Astrocyte (in vitro differentiated cells and primary cell): ENCODE results near the gene SMCO3. TPM values are rescaled to one million over a fixed set of nuclear protein-coding genes. Genes with fewer than 3 reads are reported as not detected.

Source experiments
- DNase-seq: peaks from one replicate; pipeline ENCODE4 v3.0.0-alpha.2; 2010; ENCODE audit warnings: low read depth
- FAIRE-seq: peaks from 2 replicates; lab custom pipeline; 2011; peaks lifted over from hg19 to GRCh38; lab: Jason Lieb, UNC
- H2AFZ ChIP-seq: 2 replicates; pipeline ENCODE4 v1.6.0; 2012; ENCODE audit warnings: low read depth, low read length, inconsistent platforms
- H3K27ac ChIP-seq: 2 replicates; pipeline ENCODE4 v1.5.1; 2011; ENCODE audit warnings: low read depth, low read length, inconsistent platforms
- H3K27me3 ChIP-seq: 2 replicates; pipeline ENCODE4 v1.6.0; 2011; ENCODE audit warnings: low read length, inconsistent platforms; ENCODE audit not compliant: insufficient read depth
- H3K36me3 ChIP-seq: 2 replicates; pipeline ENCODE4 v1.5.1; 2011; ENCODE audit warnings: low read length, inconsistent platforms; ENCODE audit not compliant: insufficient read depth
- H3K4me1 ChIP-seq: 2 replicates; pipeline ENCODE4 v1.5.1; 2011; ENCODE audit warnings: low read length, inconsistent platforms; ENCODE audit not compliant: insufficient read depth
- H3K4me2 ChIP-seq: 2 replicates; pipeline ENCODE4 v1.6.0; 2012; ENCODE audit warnings: low read length, inconsistent platforms
- H3K4me3 ChIP-seq: 2 replicates; pipeline ENCODE4 v1.5.1; 2011; ENCODE audit warnings: low read depth, mild to moderate bottlenecking, low read length, inconsistent platforms; ENCODE audit not compliant: insufficient read depth
- H3K79me2 ChIP-seq: 2 replicates; pipeline ENCODE4 v1.6.0; 2012; ENCODE audit warnings: mild to moderate bottlenecking, low read length, inconsistent platforms; ENCODE audit not compliant: insufficient read depth
- H3K9ac ChIP-seq: 2 replicates; pipeline ENCODE4 v1.6.0; 2012; ENCODE audit warnings: mild to moderate bottlenecking, low read length, inconsistent platforms
- H3K9me3 ChIP-seq: 2 replicates; pipeline ENCODE4 v1.5.1; 2012; ENCODE audit warnings: low read depth, mild to moderate bottlenecking, low read length, inconsistent platforms; ENCODE audit not compliant: insufficient read depth
- H4K20me1 ChIP-seq: 2 replicates; pipeline ENCODE4 v1.6.0; 2012; ENCODE audit warnings: low read length, inconsistent platforms; ENCODE audit not compliant: insufficient read depth
- H3K27ac Mint-ChIP-seq: one replicate; pipeline ENCODE4 v1.8.0; 2021; ENCODE audit warnings: mild to moderate bottlenecking, mixed read lengths; ENCODE audit not compliant: unreplicated experiment
- H3K27me3 Mint-ChIP-seq: one replicate; pipeline ENCODE4 v1.8.0; 2021; ENCODE audit warnings: low read depth, mixed read lengths; ENCODE audit not compliant: unreplicated experiment
- H3K36me3 Mint-ChIP-seq: one replicate; pipeline ENCODE4 v1.8.0; 2021; ENCODE audit warnings: low read depth, mixed read lengths; ENCODE audit not compliant: unreplicated experiment
- H3K4me1 Mint-ChIP-seq: one replicate; pipeline ENCODE4 v1.8.0; 2021; ENCODE audit warnings: low read depth, mixed read lengths; ENCODE audit not compliant: unreplicated experiment
- H3K4me3 Mint-ChIP-seq: one replicate; pipeline ENCODE4 v1.8.0; 2021; ENCODE audit warnings: mild to moderate bottlenecking, moderate library complexity, mixed read lengths; ENCODE audit not compliant: unreplicated experiment
- H3K9me3 Mint-ChIP-seq: one replicate; pipeline ENCODE4 v1.8.0; 2021; ENCODE audit warnings: mild to moderate bottlenecking, mixed read lengths; ENCODE audit not compliant: unreplicated experiment
- CTCF ChIP-seq: IDR thresholded peaks from 2 replicates; pipeline ENCODE4 v1.5.1; 2011; ENCODE audit warnings: low read depth, mild to moderate bottlenecking, inconsistent platforms, low read length, moderate library complexity; ENCODE audit not compliant: insufficient read depth
- EZH2 ChIP-seq: IDR thresholded peaks from 2 replicates; pipeline ENCODE4 v1.6.1; 2012; ENCODE audit warnings: mild to moderate bottlenecking, low read length, inconsistent platforms; ENCODE audit not compliant: insufficient read depth
- total RNA-seq: library from RNA; stranded (reverse); gene quantifications from 2 replicates; pipeline ENCODE4 v1.2.1, GENCODE V29; 2021

Gene SMCO3
- total RNA-seq, 1 donor from 2014 or later: 0.57 TPM

- Histone ChIP-seq H3K4me1 (no peaks in the 10 kb centered on the region), H3K4me3 (no peak overlapping the region), H3K27ac (no peak overlapping the region), H3K27me3 (no peaks in the 10 kb centered on the region), H3K36me3 (peaks cover 68% of the 10 kb centered on the region), H4K20me1 (peaks cover 8% of the 10 kb centered on the region), H3K79me2 (peaks cover 35% of the 10 kb centered on the region), H3K9me3 (no peaks in the 10 kb centered on the region), H2AFZ (no peak overlapping the region), H3K9ac (no peak overlapping the region), H3K4me2 (no peak overlapping the region)
- no peak for TF ChIP-seq CTCF
- no peak for TF ChIP-seq EZH2
- Mint-ChIP-seq H3K9me3 (no peaks in the 10 kb centered on the region), H3K4me3 (no peak overlapping the region), H3K27ac (no peak overlapping the region), H3K36me3 (peaks cover 14% of the 10 kb centered on the region), H3K27me3 (no peaks in the 10 kb centered on the region), H3K4me1 (no peaks in the 10 kb centered on the region)
- DNase-seq: no peak
- FAIRE-seq: no peak
Observed at GRCh38 chr12:14795028-14795448, 18.9 kb downstream of the SMCO3 start.

GRCh38 chr12:14785568-14785967 lies 28.4 kb downstream of the SMCO3 start:
- Histone ChIP-seq H3K79me2 (no peaks in the 10 kb centered on the region), H3K36me3 (peaks cover 33% of the 10 kb centered on the region), H4K20me1 (no peaks in the 10 kb centered on the region), H2AFZ (no peak overlapping the region), H3K4me2 (no peak overlapping the region), H3K4me1 (no peaks in the 10 kb centered on the region), H3K4me3 (no peak overlapping the region), H3K27ac (no peak overlapping the region), H3K27me3 (no peaks in the 10 kb centered on the region), H3K9ac (no peak overlapping the region), H3K9me3 (no peaks in the 10 kb centered on the region)
- Mint-ChIP-seq H3K27ac (no peak overlapping the region), H3K4me3 (no peak overlapping the region), H3K4me1 (peaks cover under 1% of the 10 kb centered on the region), H3K36me3 (peaks cover 24% of the 10 kb centered on the region), H3K27me3 (no peaks in the 10 kb centered on the region), H3K9me3 (peaks cover 1% of the 10 kb centered on the region)
- DNase-seq (no peak), FAIRE-seq (no peak)
- no peak for TF ChIP-seq CTCF
- no peak for TF ChIP-seq EZH2

DNA sequence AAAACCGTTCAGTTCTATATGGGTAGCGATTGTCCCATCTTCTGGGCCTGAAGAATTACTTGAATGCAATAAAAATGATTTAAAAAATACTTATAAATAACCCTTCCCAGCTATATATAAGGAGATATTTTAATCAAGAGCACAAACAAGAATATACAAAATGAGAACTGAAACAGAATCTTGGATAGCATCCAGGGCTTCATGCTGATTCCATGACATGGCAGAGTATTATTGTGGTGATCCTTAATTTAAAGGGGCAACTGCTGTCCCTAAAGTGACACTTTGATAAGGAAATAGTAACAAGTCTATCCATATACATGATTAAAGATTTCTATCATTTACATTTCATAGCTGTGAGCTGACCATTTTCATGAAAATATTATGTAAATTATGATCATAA lies 29.5 kb downstream of the SMCO3 start:
- TF ChIP-seq EZH2 (no peak), CTCF (no peak)
- Histone ChIP-seq H3K79me2 (no peaks in the 10 kb centered on the region), H2AFZ (no peak overlapping the region), H4K20me1 (no peaks in the 10 kb centered on the region), H3K4me2 (no peak overlapping the region), H3K4me1 (no peaks in the 10 kb centered on the region), H3K4me3 (no peak overlapping the region), H3K27me3 (no peaks in the 10 kb centered on the region), H3K27ac (no peak overlapping the region), H3K9ac (no peak overlapping the region), H3K9me3 (no peaks in the 10 kb centered on the region), H3K36me3 (peaks cover 24% of the 10 kb centered on the region)
- no peak for DNase-seq
- Mint-ChIP-seq H3K27ac (no peak overlapping the region), H3K4me3 (no peak overlapping the region), H3K36me3 (peaks cover 13% of the 10 kb centered on the region), H3K9me3 (peaks cover 1% of the 10 kb centered on the region), H3K27me3 (no peaks in the 10 kb centered on the region), H3K4me1 (peaks cover 12% of the 10 kb centered on the region)
- FAIRE-seq: no peak
